Measurements from ENCODE around the gene TNFRSF1B. TPM values are rescaled to one million over a fixed set of nuclear protein-coding genes. Genes with fewer than 3 reads are reported as not detected.

The TNFRSF1B gene
- total RNA-seq, 1 donor, result 15.3 TPM

DNA sequence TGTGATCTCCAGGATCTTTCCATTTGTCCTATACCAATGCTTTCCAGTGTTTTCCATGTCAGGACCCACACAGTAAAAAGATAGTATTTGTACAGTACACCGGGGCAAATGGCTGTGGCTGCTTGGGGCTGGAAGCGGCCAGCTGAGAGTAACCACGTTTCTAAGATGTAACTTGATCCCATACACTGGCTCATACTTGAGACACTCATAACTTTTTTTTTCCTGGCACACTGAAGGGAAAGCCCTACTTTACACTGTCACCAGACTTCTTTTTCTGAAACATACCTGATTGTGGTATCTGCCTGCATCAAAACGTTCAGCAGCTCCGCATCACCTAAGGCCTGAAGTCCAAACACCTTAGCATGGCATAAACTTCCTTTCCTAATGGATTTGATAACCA is 84.7 kb downstream of the TNFRSF1B start:
- no peak for DNase-seq (ENCODE audit: low read depth in 2 of 3, low spot score in 2 of 3)

DNA sequence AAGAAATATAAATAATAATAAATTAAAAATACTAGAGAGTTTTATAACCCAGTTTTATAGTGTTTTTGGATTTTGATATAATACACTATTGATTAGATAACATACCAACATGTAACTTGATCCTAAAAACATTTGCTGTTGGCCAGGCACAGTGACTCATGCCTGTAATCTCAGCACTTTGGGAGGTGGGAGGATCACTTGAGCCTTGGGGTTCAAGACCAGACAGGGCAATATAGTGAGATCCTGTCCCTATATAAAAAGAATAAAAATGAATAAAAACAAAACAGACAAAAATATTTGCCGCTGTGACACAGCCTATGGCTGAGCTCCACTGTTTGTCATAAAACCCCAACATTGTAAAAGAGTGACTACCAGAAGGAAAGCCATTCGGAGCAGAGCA is 89.1 kb downstream of the TNFRSF1B start:
- no peak for DNase-seq (ENCODE audit: low read depth in 2 of 3, low spot score in 2 of 3)

DNA sequence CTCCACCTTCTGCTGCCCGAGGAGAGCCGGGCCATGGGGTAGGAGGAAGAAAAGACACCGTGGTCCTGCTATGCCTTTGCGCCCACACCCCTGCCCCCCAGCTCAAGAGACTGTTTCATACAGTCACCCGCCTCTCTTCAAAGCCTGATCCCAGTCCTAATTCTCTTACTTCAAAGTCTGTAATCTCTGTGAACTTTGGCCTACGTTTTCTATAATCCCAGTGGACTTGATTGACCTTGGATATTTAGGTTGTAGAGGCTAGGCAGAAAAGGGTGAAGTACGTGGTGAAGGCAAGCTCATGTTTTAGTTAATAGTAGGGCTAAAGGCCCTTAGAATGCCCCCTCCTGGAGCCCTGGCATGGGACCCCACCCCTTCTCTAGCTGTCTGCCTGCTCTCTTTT is 91.5 kb downstream of the TNFRSF1B start:
- no peak for DNase-seq (ENCODE audit: low read depth in 2 of 3, low spot score in 2 of 3)

Small RNA genes within 50 kb of the gene (small RNA-seq; reads per million reads assigned to genes)
- gene MIR4632, result not detected
- gene RF00156, result not detected

Other genes starting within 250 kb of the TNFRSF1B start
- gene KIAA2013, start 240.6 kb upstream of the TNFRSF1B start, total RNA-seq, result 77.0 TPM
- gene PLOD1, start 232.3 kb upstream of the TNFRSF1B start, total RNA-seq, result 35.5 TPM
- 32.6 TPM for gene MFN2, start 186.5 kb upstream of the TNFRSF1B start, total RNA-seq
- gene MIIP, start 147.5 kb upstream of the TNFRSF1B start, total RNA-seq, result 31.2 TPM
- gene TNFRSF8, start 103.7 kb upstream of the TNFRSF1B start, total RNA-seq, result 0.27 TPM
- 22.4 TPM for gene VPS13D, start 63.0 kb downstream of the TNFRSF1B start, total RNA-seq

Data from hematopoietic multipotent progenitor cell (in vitro differentiated cells).